Stomach (tissue), 9 donors: ENCODE data around the gene KBTBD12. TPM values are rescaled to one million over a fixed set of nuclear protein-coding genes. Genes with fewer than 3 reads are reported as not detected.

Experiments used
- DNase-seq, 2 donors: peaks; one replicate each; pipeline versions ENCODE4 v3.0.0 to v3.0.0-alpha.2; 2013 to 2019
- H3K27ac ChIP-seq, 5 donors: fragments of 200-600 bp in 4 of 5; sonication (generic) in 4 of 5; one replicate each; pipeline ENCODE4 v1.5.1; 2013 to 2019; ENCODE audit warnings: mild to moderate bottlenecking in 1 of 5, moderate library complexity in 1 of 5
- H3K27me3 ChIP-seq, 3 donors: fragments of 200-600 bp; sonication (generic); one replicate each; pipeline ENCODE4 v1.5.1; 2017 to 2019; ENCODE audit warnings: mixed run types in 1 of 3
- H3K36me3 ChIP-seq, 4 donors: fragments of 200-600 bp; sonication (generic); 1 replicate in 3 of 4; 2 replicates in 1 of 4; pipeline ENCODE4 v1.5.1; 2016 to 2019
- H3K4me1 ChIP-seq, 4 donors: fragments of 200-600 bp; sonication (generic); one replicate each; pipeline ENCODE4 v1.5.1; 2016 to 2019
- H3K4me3 ChIP-seq, 4 donors: fragments of 200-600 bp; sonication (generic) in 3 of 4; one replicate each; pipeline ENCODE4 v1.5.1; 2016 to 2019; ENCODE audit warnings: mild to moderate bottlenecking in 1 of 4
- H3K9me3 ChIP-seq, 4 donors: fragments of 200-600 bp; sonication (generic); one replicate each; pipeline ENCODE4 v1.5.1; 2016 to 2019
- EP300 ChIP-seq: sonication (generic); formaldehyde crosslinking; IDR thresholded peaks from one replicate; pipeline ENCODE4 v1.6.1; 2017; ENCODE audit warnings: antibody characterized with exemption
- POLR2A ChIP-seq, 4 donors: fragments of 450-650 bp; IDR thresholded peaks; one replicate each; pipeline ENCODE4 v1.6.1; 2016; ENCODE audit warnings: antibody characterized with exemption in 4 of 4, control low read depth in 2 of 4, mild to moderate bottlenecking in 1 of 4, moderate library complexity in 1 of 4
- POLR2AphosphoS5 ChIP-seq, 3 donors: sonication (generic); formaldehyde crosslinking; IDR thresholded peaks; one replicate each; pipeline ENCODE4 v1.6.1; 2016; ENCODE audit warnings: antibody characterized with exemption in 3 of 3
- WGBS, 5 donors: extraction: QIAGEN DNeasy Blood & Tissue Kit in 3 of 5; methylation state at CpG; one replicate each; pipeline versions ENCODE4 v1.1.5 to v1.1.7; 2013 to 2018; 5-methylcytosine and 5-hydroxymethylcytosine counted together
- intact Hi-C: fragments of 100-400 bp; cut with DNase I; formaldehyde crosslinking; loops from one replicate; pipeline ENCODE4 v1.15.1; 2023; ENCODE audit warnings: low total_unique reads
- polyA plus RNA-seq, 3 donors: library from polyadenylated mRNA; stranded (reverse); fragments of 200-250 nt; gene quantifications; one replicate each; pipeline ENCODE4 v1.2.3, GENCODE V29; 2013
- total RNA-seq, 5 donors: library from RNA; depleted of rRNA; stranded (reverse); fragments of >200 nt; gene quantifications; one replicate each; pipeline versions ENCODE4 v1.1.0 to v1.2.3, GENCODE V29; 2014 to 2016
- TF ChIP-seq, protein P1 (sequence below), 7 experiments: fragments of 450-650 bp in 4 of 7; fragments of 200-600 bp in 3 of 7; sonication (generic) in 3 of 7; IDR thresholded peaks; one replicate each; pipeline ENCODE4 v1.5.1; 2016 to 2019; ENCODE audit warnings: antibody characterized with exemption in 7 of 7, control low read depth in 2 of 7, mild to moderate bottlenecking in 1 of 7
- donor health status: healthy with polysubstance abuse.
- donor health status: Bipolar disorder and iron deficiency.
- donor health status: healthy.

The KBTBD12 gene
- total and polyA plus RNA-seq, 8 donors: 0.46 to 10.3 (median 1.6) TPM

DNA sequence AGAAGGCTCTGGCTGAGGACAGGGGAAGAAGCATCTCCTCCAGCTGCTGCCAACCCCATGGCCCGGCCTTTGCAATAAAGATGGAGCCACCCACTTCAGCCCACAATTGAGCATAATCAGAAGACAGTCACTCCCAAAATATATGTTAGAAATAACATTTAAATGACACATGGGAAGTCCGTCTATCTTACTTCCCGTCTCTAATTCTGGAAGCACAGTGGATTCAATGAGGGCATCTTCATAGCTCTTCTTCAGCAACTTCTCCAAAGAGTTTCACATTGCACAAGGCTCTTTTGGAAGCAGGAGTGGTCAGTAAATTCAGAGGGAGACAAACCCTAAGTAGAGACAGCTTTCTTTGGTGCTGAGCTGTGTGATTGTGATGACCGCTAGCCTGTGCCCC, 70.2 kb downstream of the KBTBD12 start:
- WGBS, 5 donors: 88 to 97% (median 93%) methylated on average over 3 to 4 of the region's 4 CpGs
- H3K27me3 ChIP-seq: no peaks in the 10 kb centered on the region
- TF ChIP-seq POLR2AphosphoS5 (IDR thresholded peaks at IDR 0.05) (no peak), EP300 (no peak), POLR2A (IDR thresholded peaks at IDR 0.05) (no peak)
- TF ChIP-seq, protein P1, sequence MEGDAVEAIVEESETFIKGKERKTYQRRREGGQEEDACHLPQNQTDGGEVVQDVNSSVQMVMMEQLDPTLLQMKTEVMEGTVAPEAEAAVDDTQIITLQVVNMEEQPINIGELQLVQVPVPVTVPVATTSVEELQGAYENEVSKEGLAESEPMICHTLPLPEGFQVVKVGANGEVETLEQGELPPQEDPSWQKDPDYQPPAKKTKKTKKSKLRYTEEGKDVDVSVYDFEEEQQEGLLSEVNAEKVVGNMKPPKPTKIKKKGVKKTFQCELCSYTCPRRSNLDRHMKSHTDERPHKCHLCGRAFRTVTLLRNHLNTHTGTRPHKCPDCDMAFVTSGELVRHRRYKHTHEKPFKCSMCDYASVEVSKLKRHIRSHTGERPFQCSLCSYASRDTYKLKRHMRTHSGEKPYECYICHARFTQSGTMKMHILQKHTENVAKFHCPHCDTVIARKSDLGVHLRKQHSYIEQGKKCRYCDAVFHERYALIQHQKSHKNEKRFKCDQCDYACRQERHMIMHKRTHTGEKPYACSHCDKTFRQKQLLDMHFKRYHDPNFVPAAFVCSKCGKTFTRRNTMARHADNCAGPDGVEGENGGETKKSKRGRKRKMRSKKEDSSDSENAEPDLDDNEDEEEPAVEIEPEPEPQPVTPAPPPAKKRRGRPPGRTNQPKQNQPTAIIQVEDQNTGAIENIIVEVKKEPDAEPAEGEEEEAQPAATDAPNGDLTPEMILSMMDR (IDR thresholded peaks at IDR 0.05): no peak
- H3K9me3 ChIP-seq: no peaks in the 10 kb centered on the region
- intact Hi-C loops: no loop called here
- H3K4me1 ChIP-seq: peaks cover 0 to 6% (median 0%) of the 10 kb centered on the region in 4 donors
- DNase-seq: no peak
- H3K36me3 ChIP-seq: no peaks in the 10 kb centered on the region
- no peak overlapping the region for H3K4me3 ChIP-seq
- no peak overlapping the region for H3K27ac ChIP-seq

DNA sequence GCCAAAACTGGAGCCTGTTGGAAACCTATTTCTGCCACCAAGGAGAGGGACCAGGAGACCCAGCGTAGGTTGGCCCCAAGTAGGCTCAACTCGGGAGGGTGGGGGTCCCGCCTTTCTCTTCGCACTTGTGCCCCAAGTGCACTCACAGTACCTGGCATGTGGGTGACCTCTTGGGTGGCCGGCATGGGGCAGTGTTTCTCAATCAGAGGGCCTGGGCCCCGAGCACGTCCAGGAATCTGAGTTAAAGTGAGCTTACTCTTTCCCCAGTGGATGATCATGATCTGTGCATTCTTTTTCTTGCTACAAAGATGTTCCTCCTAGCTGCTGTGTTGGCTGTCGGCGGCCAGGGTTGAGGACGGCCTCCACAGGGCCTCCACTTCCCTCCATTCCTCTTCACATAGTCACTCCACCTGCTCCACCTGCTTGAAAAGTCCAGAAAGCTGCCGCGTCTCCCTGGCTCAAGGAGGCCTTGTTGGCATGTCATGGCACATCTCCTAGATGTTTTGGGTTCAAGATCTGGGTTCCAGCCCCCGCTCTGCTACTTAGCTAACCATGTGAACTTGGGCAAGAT, 70.7 kb downstream of the KBTBD12 start:
- no peak for DNase-seq
- no peaks in the 10 kb centered on the region for H3K27me3 ChIP-seq
- no peak overlapping the region for H3K4me3 ChIP-seq
- H3K9me3 ChIP-seq: no peaks in the 10 kb centered on the region
- peaks cover 0 to 6% (median 0%) of the 10 kb centered on the region in 4 donors for H3K4me1 ChIP-seq
- H3K27ac ChIP-seq: no peak overlapping the region
- intact Hi-C loops: no loop called here
- TF ChIP-seq, protein P1 (IDR thresholded peaks at IDR 0.05): no peak
- TF ChIP-seq EP300: no peak
- 91 to 94% (median 92%) methylated on average over 13 of the region's 13 CpGs for WGBS, 5 donors
- H3K36me3 ChIP-seq: no peaks in the 10 kb centered on the region

DNA sequence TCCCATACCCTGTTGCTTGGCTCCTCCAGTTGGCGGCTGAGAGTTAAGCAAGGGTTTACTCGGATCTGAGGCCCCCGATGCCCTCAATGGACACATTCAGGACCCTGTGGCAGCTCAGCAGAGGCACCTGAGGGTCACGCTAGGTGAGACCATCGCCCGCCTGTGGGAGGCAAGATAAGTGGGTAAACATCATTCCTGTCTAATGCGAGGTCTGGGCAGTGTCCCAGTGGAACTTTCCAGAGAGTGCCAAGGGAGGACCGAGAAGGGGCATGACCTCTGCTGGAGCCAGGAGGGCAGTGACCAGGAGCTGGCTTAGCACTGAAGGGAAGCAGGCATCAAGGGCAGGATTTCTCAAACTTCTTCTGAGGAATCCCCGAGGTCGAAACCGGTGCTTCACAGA, 71.8 kb downstream of the KBTBD12 start:
- Histone ChIP-seq H3K4me1 (peaks cover 0 to 6% (median 0%) of the 10 kb centered on the region in 4 donors), H3K27ac (no peak overlapping the region), H3K4me3 (no peak overlapping the region), H3K27me3 (no peaks in the 10 kb centered on the region), H3K9me3 (no peaks in the 10 kb centered on the region), H3K36me3 (no peaks in the 10 kb centered on the region)
- TF ChIP-seq, protein P1 (IDR thresholded peaks at IDR 0.05): no peak
- TF ChIP-seq EP300 (no peak), POLR2AphosphoS5 (IDR thresholded peaks at IDR 0.05) (no peak), POLR2A (IDR thresholded peaks at IDR 0.05) (no peak)
- WGBS, 5 donors: 64 to 77% (median 70%) methylated on average over 11 of the region's 11 CpGs
- DNase-seq: no peak
- intact Hi-C loops: no loop called here

DNA sequence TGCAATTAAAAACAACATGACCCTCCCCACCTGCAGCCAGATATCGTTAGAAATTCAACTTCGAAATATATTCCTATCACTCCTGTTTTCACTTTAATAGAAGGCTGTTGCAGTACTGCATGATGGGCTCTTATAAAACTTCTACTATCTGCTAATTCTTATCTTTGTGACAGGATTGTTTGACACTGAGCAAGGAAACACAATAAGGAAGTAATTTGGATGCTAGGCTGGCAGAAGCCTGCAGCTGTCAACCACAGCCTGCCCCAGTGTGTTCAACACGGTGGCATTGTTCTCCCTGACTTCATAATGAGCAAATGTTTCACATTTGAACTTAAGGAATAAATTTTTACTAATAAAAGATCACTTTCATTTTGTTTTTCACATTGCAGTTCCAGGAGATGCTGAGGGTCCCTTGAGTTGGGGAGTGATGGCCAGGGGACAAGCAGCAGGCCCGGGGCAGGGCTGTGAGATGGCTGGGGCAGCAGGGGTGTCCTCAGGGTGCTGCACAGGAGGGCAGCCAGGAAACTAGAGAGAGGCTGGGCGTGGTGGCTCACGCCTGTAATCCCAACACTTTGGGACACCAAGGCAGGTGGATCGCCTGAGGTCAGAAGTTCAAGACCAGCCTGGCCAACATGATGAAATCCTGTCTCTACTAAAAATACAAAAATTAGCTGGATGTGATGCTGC, 72.4 kb downstream of the KBTBD12 start:
- no peaks in the 10 kb centered on the region for H3K36me3 ChIP-seq
- 76 to 83% (median 80%) methylated on average over 7 of the region's 7 CpGs for WGBS, 5 donors
- no peaks in the 10 kb centered on the region for H3K9me3 ChIP-seq
- no peaks in the 10 kb centered on the region for H3K27me3 ChIP-seq
- no peak overlapping the region for H3K27ac ChIP-seq
- peaks cover 0 to 6% (median 0%) of the 10 kb centered on the region in 4 donors for H3K4me1 ChIP-seq
- intact Hi-C loops: no loop called here
- TF ChIP-seq EP300 (no peak), POLR2A (IDR thresholded peaks at IDR 0.05) (no peak), POLR2AphosphoS5 (IDR thresholded peaks at IDR 0.05) (no peak)
- TF ChIP-seq, protein P1 (IDR thresholded peaks at IDR 0.05): no peak
- DNase-seq: no peak
- H3K4me3 ChIP-seq: no peak overlapping the region
